Prostate gland (tissue), 1 donor: ENCODE data around the gene CDRT15L2.
"Not testable (repeated sequence)": the region's sequence is repeated elsewhere in the genome, so short reads cannot be mapped to it uniquely, and the experiment has no call there.

Source experiments
- POLR2A ChIP-seq: fragments of 450-650 bp; IDR thresholded peaks from one replicate; pipeline ENCODE4 v1.6.1; 2016; ENCODE audit warnings: antibody characterized with exemption, mild to moderate bottlenecking
- POLR2AphosphoS5 ChIP-seq: sonication (generic); formaldehyde crosslinking; IDR thresholded peaks from one replicate; pipeline ENCODE4 v1.6.1; 2017; ENCODE audit warnings: antibody characterized with exemption

DNA sequence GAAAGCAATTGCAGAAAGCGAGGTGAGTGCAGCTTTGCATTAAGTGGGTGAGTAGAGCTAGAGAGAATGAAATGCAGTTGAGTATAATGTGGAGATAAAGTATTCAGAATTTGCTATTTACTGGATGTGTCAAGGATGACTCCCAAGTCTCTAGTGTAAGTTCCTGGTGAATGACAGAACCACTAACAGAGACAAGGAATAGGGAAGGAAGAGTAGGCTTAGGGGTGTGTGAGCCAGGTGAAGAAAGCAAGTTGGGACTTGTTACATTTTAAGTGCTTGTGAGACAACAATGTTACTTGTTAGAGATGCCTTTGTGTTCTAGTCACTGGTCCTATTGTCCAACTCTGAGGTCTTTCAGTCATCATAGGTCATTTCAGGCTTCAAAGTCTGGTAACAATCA, 26.0 kb downstream of the CDRT15L2 start:
- not testable (repeated sequence) for TF ChIP-seq POLR2A, POLR2AphosphoS5
